Neuronal stem cell (in vitro differentiated cells): ENCODE results near the gene SEPTIN3.
"Not testable (repeated sequence)": the region's sequence is repeated elsewhere in the genome, so short reads cannot be mapped to it uniquely, and the experiment has no call there.

Source experiments
- DNase-seq: peaks from one replicate; pipeline ENCODE4 v3.0.0-alpha.2; 2013; ENCODE audit warnings: low spot score
- H2AFZ ChIP-seq: one replicate; pipeline ENCODE4 v1.6.1; 2013; ENCODE audit warnings: mild to moderate bottlenecking, low read length, inconsistent platforms
- H2AK5ac ChIP-seq: 2 replicates; pipeline ENCODE4 v1.6.1; 2013; ENCODE audit warnings: low read depth, mild to moderate bottlenecking, inconsistent platforms, low read length, moderate library complexity, mixed read lengths
- H2BK120ac ChIP-seq: 2 replicates; pipeline ENCODE4 v1.6.1; 2013; ENCODE audit warnings: low read depth, mild to moderate bottlenecking, inconsistent platforms, low read length, moderate library complexity, mixed read lengths
- H2BK12ac ChIP-seq: one replicate; pipeline ENCODE4 v1.6.1; 2013; ENCODE audit warnings: low read length, inconsistent platforms
- H2BK15ac ChIP-seq: 2 replicates; pipeline ENCODE4 v1.6.1; 2013; ENCODE audit warnings: mild to moderate bottlenecking, low read length, inconsistent platforms, mixed read lengths
- H2BK5ac ChIP-seq: one replicate; pipeline ENCODE4 v1.6.1; 2013; ENCODE audit warnings: inconsistent platforms, mild to moderate bottlenecking, low read length, moderate library complexity
- H3K14ac ChIP-seq: one replicate; pipeline ENCODE4 v1.6.1; 2013; ENCODE audit warnings: low read length, inconsistent platforms
- H3K18ac ChIP-seq: 2 replicates; pipeline ENCODE4 v1.6.1; 2013; ENCODE audit warnings: low read length, inconsistent platforms
- H3K23ac ChIP-seq: 2 replicates; pipeline ENCODE4 v1.6.1; 2013; ENCODE audit warnings: low read depth, mild to moderate bottlenecking, mixed read lengths, low read length, inconsistent platforms; ENCODE audit not compliant: poor library complexity
- H3K27ac ChIP-seq: replicated peaks from 3 replicates; pipeline ENCODE4 v1.5.1; 2013; ENCODE audit warnings: low read length, inconsistent platforms
- H3K27me3 ChIP-seq, 3 experiments: 2 replicates each; pipeline ENCODE4 v1.6.1; 2013; ENCODE audit warnings: low read length in 3 of 3, mild to moderate bottlenecking in 2 of 3, inconsistent platforms in 1 of 3, low read depth in 1 of 3, mixed read lengths in 1 of 3, moderate library complexity in 1 of 3; ENCODE audit not compliant: control insufficient read depth in 3 of 3, insufficient read depth in 3 of 3
- H3K36me3 ChIP-seq, 2 donors: replicated peaks in 1 of 2; 2 replicates each; pipeline ENCODE4 v1.6.1; 2013; ENCODE audit warnings: low read length in 2 of 2; ENCODE audit not compliant: control insufficient read depth in 2 of 2, insufficient read depth in 2 of 2
- H3K4ac ChIP-seq: 2 replicates; pipeline ENCODE4 v1.6.1; 2013; ENCODE audit warnings: inconsistent platforms, mild to moderate bottlenecking, low read length, moderate library complexity
- H3K4me1 ChIP-seq, 2 donors: 1 replicate in 1 of 2; 2 replicates in 1 of 2; pipeline ENCODE4 v1.6.1; 2013; ENCODE audit warnings: low read length in 2 of 2, low read depth in 1 of 2; ENCODE audit not compliant: control insufficient read depth in 2 of 2, insufficient read depth in 1 of 2
- H3K4me2 ChIP-seq: one replicate; pipeline ENCODE4 v1.6.1; 2013; ENCODE audit warnings: mild to moderate bottlenecking, low read length, inconsistent platforms; ENCODE audit not compliant: insufficient read depth, poor library complexity, severe bottlenecking
- H3K4me3 ChIP-seq, 2 donors: 2 replicates each; pipeline ENCODE4 v1.5.1; 2013; ENCODE audit warnings: low read length in 2 of 2, mild to moderate bottlenecking in 2 of 2, inconsistent platforms in 1 of 2, moderate library complexity in 1 of 2
- H3K79me1 ChIP-seq: one replicate; pipeline ENCODE4 v1.6.1; 2013; ENCODE audit warnings: low read depth, mild to moderate bottlenecking, inconsistent platforms, low read length, moderate library complexity
- H3K9ac ChIP-seq: one replicate; pipeline ENCODE4 v1.6.1; 2013; ENCODE audit warnings: mild to moderate bottlenecking, low read depth, low read length, inconsistent platforms; ENCODE audit not compliant: poor library complexity
- H3K9me3 ChIP-seq, 2 donors: replicated peaks in 1 of 2; 2 replicates each; pipeline versions ENCODE3 to v1.6.1; 2013; ENCODE audit warnings: low read length in 2 of 2, mild to moderate bottlenecking in 2 of 2, inconsistent platforms in 1 of 2, low read depth in 1 of 2, mixed read lengths in 1 of 2, moderate library complexity in 1 of 2; ENCODE audit not compliant: control insufficient read depth in 2 of 2, insufficient read depth in 1 of 2
- H4K8ac ChIP-seq: one replicate; pipeline ENCODE4 v1.6.1; 2013; ENCODE audit warnings: low read depth, mild to moderate bottlenecking, inconsistent platforms, low read length, moderate library complexity
- H4K91ac ChIP-seq: one replicate; pipeline ENCODE4 v1.6.1; 2013; ENCODE audit warnings: low read length, low read depth, mild to moderate bottlenecking, inconsistent platforms; ENCODE audit not compliant: poor library complexity
- WGBS, 2 donors: extraction: QIAGEN DNeasy Blood & Tissue Kit; methylation state at CpG; one replicate each; pipeline ENCODE4 v1.1.7; 2013; ENCODE audit warnings: missing lambda C conversion rate in 2 of 2, mixed read lengths in 1 of 2; ENCODE audit not compliant: insufficient read length in 2 of 2, insufficient replicate concordance in 1 of 2; ENCODE audit errors: extremely low coverage in 2 of 2; 5-methylcytosine and 5-hydroxymethylcytosine counted together

The SEPTIN3 gene

DNA sequence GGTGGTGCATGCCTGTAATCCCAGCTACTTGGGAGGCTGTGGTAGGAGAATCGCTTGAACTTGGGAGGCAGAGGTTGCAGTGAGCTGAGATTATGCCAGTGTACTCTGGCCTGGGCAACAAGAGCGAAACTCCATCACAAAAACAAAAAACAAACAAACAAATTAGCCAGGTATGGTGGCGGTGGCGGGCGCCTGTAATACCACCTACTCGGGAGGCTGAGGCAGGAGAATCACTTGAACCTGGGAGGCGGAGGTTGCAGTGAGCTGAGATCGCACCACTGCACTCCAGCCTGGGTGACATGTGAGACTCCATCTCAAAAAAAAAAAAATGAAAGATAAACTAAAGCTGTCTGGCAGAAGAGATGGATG, 20.3 kb upstream of the SEPTIN3 start:
- Histone ChIP-seq H3K4me1 (peaks cover 25 to 32% of the 10 kb centered on the region in 2 donors), H3K79me1 (peaks cover 12% of the 10 kb centered on the region), H3K36me3 (peaks cover 7 to 19% of the 10 kb centered on the region in 2 donors)
- not testable (repeated sequence) for H3K23ac ChIP-seq, H2BK12ac ChIP-seq, H4K91ac ChIP-seq, H2BK5ac ChIP-seq, H4K8ac ChIP-seq, H2AK5ac ChIP-seq, H2BK15ac ChIP-seq, H2AFZ ChIP-seq, H3K9ac ChIP-seq, H3K14ac ChIP-seq, H3K4me3 ChIP-seq, H3K27me3 ChIP-seq, H3K4ac ChIP-seq, H3K9me3 ChIP-seq, DNase-seq, H3K18ac ChIP-seq, H3K27ac ChIP-seq, H2BK120ac ChIP-seq, H3K4me2 ChIP-seq
- no CpG with 5 or more reads among the region's 8 CpGs for WGBS, 2 donors

DNA sequence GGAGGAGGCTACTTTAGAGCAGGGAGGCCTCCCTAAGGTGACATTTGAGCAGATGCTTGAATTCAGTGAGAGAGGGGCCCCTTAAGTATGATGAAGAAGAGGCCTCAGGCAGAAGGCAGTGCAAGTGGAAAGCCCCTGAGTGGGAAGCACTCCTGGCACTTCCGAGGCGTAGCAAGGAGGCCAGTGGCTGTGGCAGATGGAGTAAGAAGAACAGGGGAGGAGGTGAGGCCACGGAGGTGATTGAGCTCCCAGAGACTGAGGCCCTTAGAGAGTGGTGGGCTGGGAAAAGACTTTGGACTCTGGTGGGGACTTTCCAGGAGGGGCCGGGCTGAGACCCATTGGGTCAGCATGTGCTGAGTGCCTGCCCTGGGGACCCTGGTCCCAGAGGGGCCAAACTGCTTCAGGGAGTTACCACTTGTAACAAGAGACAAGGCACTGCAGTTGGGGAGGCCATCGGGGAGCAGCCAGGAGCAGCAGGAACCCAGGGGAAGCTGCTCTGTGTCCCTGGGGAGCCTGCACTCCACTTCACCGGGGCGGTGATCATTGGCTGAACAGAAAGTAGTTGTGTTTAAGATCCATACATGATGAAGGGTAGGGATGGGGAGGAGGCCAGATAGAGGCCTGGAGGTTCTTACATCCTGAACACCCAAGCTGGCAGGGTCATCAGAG, 19.8 kb upstream of the SEPTIN3 start:
- H2BK120ac ChIP-seq: no peak overlapping the region
- peak overlapping the region; percentile 2 for H3K9ac ChIP-seq
- no peak overlapping the region for H2BK12ac ChIP-seq
- no peak overlapping the region for H3K23ac ChIP-seq
- peak overlapping the region; percentile 28 for H2BK15ac ChIP-seq
- H2AK5ac ChIP-seq: peak overlapping the region; percentile 72
- H4K8ac ChIP-seq: no peak overlapping the region
- no peaks in the 10 kb centered on the region for H3K9me3 ChIP-seq
- no peak overlapping the region for H2BK5ac ChIP-seq
- peaks cover 7 to 14% of the 10 kb centered on the region in 2 donors for H3K36me3 ChIP-seq
- H4K91ac ChIP-seq: no peak overlapping the region
- no peak overlapping the region for H3K18ac ChIP-seq
- no peak overlapping the region for H3K4me3 ChIP-seq
- no CpG with 5 or more reads among the region's 7 CpGs for WGBS, 2 donors
- H3K27ac ChIP-seq: no peak overlapping the region
- H3K4me2 ChIP-seq: no peak overlapping the region
- no peak overlapping the region for H3K4ac ChIP-seq
- H3K14ac ChIP-seq: no peak overlapping the region
- peaks cover 25 to 32% of the 10 kb centered on the region in 2 donors for H3K4me1 ChIP-seq
- peaks cover 12% of the 10 kb centered on the region for H3K79me1 ChIP-seq
- no peaks in the 10 kb centered on the region for H3K27me3 ChIP-seq
- DNase-seq: no peak
- H2AFZ ChIP-seq: no peak overlapping the region

DNA sequence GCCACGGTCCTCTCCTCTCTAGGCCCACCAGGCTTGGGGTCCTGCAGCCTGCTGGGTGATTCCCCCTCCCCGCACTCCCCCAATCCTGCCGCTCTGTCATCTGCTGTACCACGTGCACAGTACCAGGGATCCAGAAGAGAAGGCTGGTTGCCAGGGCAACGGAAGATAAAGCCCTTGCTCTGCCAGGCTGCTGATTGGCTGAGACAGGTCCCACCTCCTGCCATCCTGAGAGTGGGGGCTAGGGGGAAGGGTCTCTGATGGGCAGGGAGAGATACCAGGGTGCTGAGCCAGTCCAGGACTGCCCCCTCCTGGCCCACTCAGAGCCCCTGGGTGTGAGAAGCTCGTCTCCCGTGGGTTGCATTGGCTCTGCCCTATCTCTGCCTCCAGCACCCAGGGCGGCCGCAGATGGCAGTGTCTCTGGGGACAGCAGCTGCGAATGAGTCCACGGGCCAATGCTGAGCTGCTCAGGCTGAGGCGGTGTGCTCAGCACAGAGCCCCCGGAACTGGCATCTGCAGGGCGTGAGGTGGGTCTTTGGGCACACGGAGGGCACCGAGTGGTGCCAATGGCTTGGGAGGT, 17.3 kb upstream of the SEPTIN3 start, which contains the start of gene SMIM45:
SMIM45 (plus strand) TSS at position 253 of the 577 bp plus-strand sequence.
- H3K9ac ChIP-seq: no peak within 1 kb of the TSS
- no peak within 1 kb of the TSS for H3K27ac ChIP-seq
- no peak within 1 kb of the TSS for H4K8ac ChIP-seq
- H2AFZ ChIP-seq: no peak within 1 kb of the TSS
- peak; percentile 72 for DNase-seq
- H4K91ac ChIP-seq: no peak within 1 kb of the TSS
- peak within 1 kb of the TSS; percentile 49 for H3K14ac ChIP-seq
- no CpG with 5 or more reads among the region's 16 CpGs for WGBS, 2 donors
- peak within 1 kb of the TSS; percentile 93 for H2AK5ac ChIP-seq
- H3K18ac ChIP-seq: peak within 1 kb of the TSS; percentile 80
- peak within 1 kb of the TSS; percentile 68 for H2BK12ac ChIP-seq
- no peak within 1 kb of the TSS for H2BK5ac ChIP-seq
- H3K4me2 ChIP-seq: peak within 1 kb of the TSS; percentile 30
- H2BK15ac ChIP-seq: peak within 1 kb of the TSS; percentile 76
- no peak within 1 kb of the TSS for H3K23ac ChIP-seq
- peaks cover 18 to 24% of the 10 kb centered on the region in 2 donors for H3K4me1 ChIP-seq
- H3K4ac ChIP-seq: no peak within 1 kb of the TSS
- H3K4me3 ChIP-seq: no peak within 1 kb of the TSS
- H3K9me3 ChIP-seq: no peaks in the 10 kb centered on the region
- H3K36me3 ChIP-seq: no peaks in the 10 kb centered on the region
- no peaks in the 10 kb centered on the region for H3K27me3 ChIP-seq
- no peak within 1 kb of the TSS for H2BK120ac ChIP-seq
- H3K79me1 ChIP-seq: peaks cover 2% of the 10 kb centered on the region

DNA sequence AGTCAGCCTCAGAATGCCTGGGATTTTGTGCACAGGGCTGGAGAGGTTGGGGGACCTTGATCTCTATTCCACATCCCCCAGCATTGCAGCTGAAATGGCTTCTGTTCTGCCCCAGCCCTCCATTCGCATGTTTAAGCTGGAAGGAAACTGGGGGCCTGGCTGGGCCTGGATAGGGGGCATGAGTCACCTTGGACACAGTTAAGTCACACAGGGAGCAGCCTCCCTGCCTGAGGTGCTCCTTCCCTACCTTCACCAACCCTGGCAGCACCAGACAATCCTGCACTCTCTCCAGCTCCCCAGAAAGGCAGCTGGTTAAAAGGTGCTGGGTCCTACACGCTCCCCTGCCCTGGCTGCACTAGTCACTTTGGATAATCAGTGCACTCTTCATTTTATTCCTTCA, 16.5 kb upstream of the SEPTIN3 start:
- Histone ChIP-seq H3K9ac (no peak overlapping the region), H2BK120ac (no peak overlapping the region), H2AK5ac (no peak overlapping the region), H3K4me2 (no peak overlapping the region), H3K27ac (no peak overlapping the region), H3K18ac (no peak overlapping the region), H3K27me3 (no peaks in the 10 kb centered on the region), H3K4me1 (peaks cover 18 to 21% of the 10 kb centered on the region in 2 donors), H2BK5ac (no peak overlapping the region), H3K79me1 (peaks cover 2% of the 10 kb centered on the region), H4K91ac (no peak overlapping the region), H4K8ac (no peak overlapping the region), H3K23ac (no peak overlapping the region), H3K36me3 (no peaks in the 10 kb centered on the region), H2BK15ac (peak overlapping the region; percentile 76), H3K4ac (no peak overlapping the region), H3K9me3 (no peaks in the 10 kb centered on the region), H3K14ac (no peak overlapping the region), H3K4me3 (no peak overlapping the region), H2BK12ac (no peak overlapping the region), H2AFZ (no peak overlapping the region)
- DNase-seq: no peak
- no CpG with 5 or more reads among the region's 2 CpGs for WGBS, 2 donors
